ENCODE results near the gene CFAP43.

CFAP43 gene

GRCh38 chr10:104220522-104220921, 11.6 kb downstream of the CFAP43 start:
- Histone ChIP-seq H2AFZ (ENCODE audit: low read depth, low read length) (no peak overlapping the region), H3K4ac (ENCODE audit: low read depth in 1 of 2, low read length in 2 of 2) (no peak overlapping the region), H2BK5ac (ENCODE audit: low read depth, low read length, poor library complexity, severe bottlenecking) (no peak overlapping the region), H3K23ac (ENCODE audit: low read length in 2 of 2) (no peak overlapping the region), H3K79me1 (replicated peaks; ENCODE audit: low read length, poor library complexity, severe bottlenecking) (no peaks in the 10 kb centered on the region), H3K14ac (ENCODE audit: low read length in 2 of 2) (no peak overlapping the region), H4K91ac (ENCODE audit: low read length) (no peak overlapping the region), H3K27ac (ENCODE audit: low read length, poor library complexity, severe bottlenecking) (no peak overlapping the region), H3K9ac (ENCODE audit: low read length) (no peak overlapping the region), H2BK120ac (ENCODE audit: low read depth, low read length) (no peak overlapping the region), H2AK5ac (ENCODE audit: low read length, severe bottlenecking) (no peak overlapping the region), H3K36me3 (ENCODE audit: control insufficient read depth in 1 of 2, insufficient read depth in 2 of 2, low read depth in 1 of 2, low read length in 2 of 2) (no peaks in the 10 kb centered on the region), H3K18ac (ENCODE audit: low read depth in 1 of 2, low read length in 2 of 2) (no peak overlapping the region), H3K9me3 (ENCODE audit: control insufficient read depth, low read length) (no peaks in the 10 kb centered on the region), H3K4me2 (ENCODE audit: low read length, poor library complexity, severe bottlenecking) (no peak overlapping the region), H2BK15ac (ENCODE audit: low read depth, poor library complexity, severe bottlenecking) (no peak overlapping the region), H4K8ac (ENCODE audit: low read length) (no peak overlapping the region), H3K4me3 (ENCODE audit: insufficient read depth in 1 of 2, low read depth in 1 of 2, low read length in 2 of 2) (no peak overlapping the region), H2BK12ac (ENCODE audit: low read length in 2 of 2) (no peak overlapping the region), H3K4me1 (ENCODE audit: control insufficient read depth, insufficient read depth, low read depth, low read length) (no peaks in the 10 kb centered on the region), H3K27me3 (ENCODE audit: control insufficient read depth in 1 of 2, insufficient read depth in 1 of 2, low read length in 2 of 2) (peaks cover 12 to 46% of the 10 kb centered on the region in 2 experiments)
- no peak for DNase-seq
- WGBS: 85% methylated on average over 1 of the region's 2 CpGs

- Histone ChIP-seq H3K4me1 (ENCODE audit: control insufficient read depth, insufficient read depth, low read depth, low read length) (no peaks in the 10 kb centered on the region), H4K91ac (ENCODE audit: low read length) (no peak overlapping the region), H3K23ac (ENCODE audit: low read length in 2 of 2) (no peak overlapping the region), H4K8ac (ENCODE audit: low read length) (no peak overlapping the region), H2BK15ac (ENCODE audit: low read depth, poor library complexity, severe bottlenecking) (no peak overlapping the region), H3K36me3 (ENCODE audit: control insufficient read depth in 1 of 2, insufficient read depth in 2 of 2, low read depth in 1 of 2, low read length in 2 of 2) (no peaks in the 10 kb centered on the region), H3K79me1 (replicated peaks; ENCODE audit: low read length, poor library complexity, severe bottlenecking) (no peaks in the 10 kb centered on the region), H3K4me3 (ENCODE audit: insufficient read depth in 1 of 2, low read depth in 1 of 2, low read length in 2 of 2) (no peak overlapping the region), H3K9me3 (ENCODE audit: control insufficient read depth, low read length) (no peaks in the 10 kb centered on the region), H2AFZ (ENCODE audit: low read depth, low read length) (no peak overlapping the region), H3K4ac (ENCODE audit: low read depth in 1 of 2, low read length in 2 of 2) (no peak overlapping the region), H3K27ac (ENCODE audit: low read length, poor library complexity, severe bottlenecking) (no peak overlapping the region), H2BK5ac (ENCODE audit: low read depth, low read length, poor library complexity, severe bottlenecking) (no peak overlapping the region), H2BK120ac (ENCODE audit: low read depth, low read length) (no peak overlapping the region), H3K14ac (ENCODE audit: low read length in 2 of 2) (no peak overlapping the region), H3K18ac (ENCODE audit: low read depth in 1 of 2, low read length in 2 of 2) (no peak overlapping the region), H3K4me2 (ENCODE audit: low read length, poor library complexity, severe bottlenecking) (no peak overlapping the region), H2BK12ac (ENCODE audit: low read length in 2 of 2) (no peak overlapping the region), H2AK5ac (ENCODE audit: low read length, severe bottlenecking) (no peak overlapping the region), H3K27me3 (ENCODE audit: control insufficient read depth in 1 of 2, insufficient read depth in 1 of 2, low read length in 2 of 2) (peaks cover 12 to 51% of the 10 kb centered on the region in 2 experiments), H3K9ac (ENCODE audit: low read length) (no peak overlapping the region)
- DNase-seq: no peak
- 80% methylated on average over 7 of the region's 7 CpGs for WGBS
Measured at GRCh38 chr10:104218751-104219150, 13.4 kb downstream of the CFAP43 start.

- Histone ChIP-seq H3K79me1 (replicated peaks; ENCODE audit: low read length, poor library complexity, severe bottlenecking) (no peaks in the 10 kb centered on the region), H3K4me1 (ENCODE audit: control insufficient read depth, insufficient read depth, low read depth, low read length) (no peaks in the 10 kb centered on the region), H3K23ac (ENCODE audit: low read length in 2 of 2) (no peak overlapping the region), H2BK5ac (ENCODE audit: low read depth, low read length, poor library complexity, severe bottlenecking) (no peak overlapping the region), H2AFZ (ENCODE audit: low read depth, low read length) (no peak overlapping the region), H3K9ac (ENCODE audit: low read length) (no peak overlapping the region), H3K4ac (ENCODE audit: low read depth in 1 of 2, low read length in 2 of 2) (no peak overlapping the region), H4K8ac (ENCODE audit: low read length) (no peak overlapping the region), H3K27me3 (ENCODE audit: control insufficient read depth in 1 of 2, insufficient read depth in 1 of 2, low read length in 2 of 2) (peaks cover 12 to 44% of the 10 kb centered on the region in 2 experiments), H3K4me2 (ENCODE audit: low read length, poor library complexity, severe bottlenecking) (no peak overlapping the region), H2AK5ac (ENCODE audit: low read length, severe bottlenecking) (no peak overlapping the region), H3K14ac (ENCODE audit: low read length in 2 of 2) (no peak overlapping the region), H3K27ac (ENCODE audit: low read length, poor library complexity, severe bottlenecking) (no peak overlapping the region), H2BK12ac (ENCODE audit: low read length in 2 of 2) (no peak overlapping the region), H3K36me3 (ENCODE audit: control insufficient read depth in 1 of 2, insufficient read depth in 2 of 2, low read depth in 1 of 2, low read length in 2 of 2) (no peaks in the 10 kb centered on the region), H4K91ac (ENCODE audit: low read length) (no peak overlapping the region), H3K18ac (ENCODE audit: low read depth in 1 of 2, low read length in 2 of 2) (no peak overlapping the region), H2BK120ac (ENCODE audit: low read depth, low read length) (no peak overlapping the region), H3K9me3 (ENCODE audit: control insufficient read depth, low read length) (no peaks in the 10 kb centered on the region), H2BK15ac (ENCODE audit: low read depth, poor library complexity, severe bottlenecking) (no peak overlapping the region), H3K4me3 (ENCODE audit: insufficient read depth in 1 of 2, low read depth in 1 of 2, low read length in 2 of 2) (no peak overlapping the region)
- WGBS: 85% methylated on average over 3 of the region's 3 CpGs
- DNase-seq: no peak
Measured at GRCh38 chr10:104216631-104217030, 15.5 kb downstream of the CFAP43 start.

- H3K36me3 ChIP-seq (ENCODE audit: control insufficient read depth in 1 of 2, insufficient read depth in 2 of 2, low read depth in 1 of 2, low read length in 2 of 2): no peaks in the 10 kb centered on the region
- no peaks in the 10 kb centered on the region for H3K79me1 ChIP-seq (replicated peaks; ENCODE audit: low read length, poor library complexity, severe bottlenecking)
- H3K18ac ChIP-seq (ENCODE audit: low read depth in 1 of 2, low read length in 2 of 2): no peak overlapping the region
- H2AFZ ChIP-seq (ENCODE audit: low read depth, low read length): no peak overlapping the region
- H3K23ac ChIP-seq (ENCODE audit: low read length in 2 of 2): no peak overlapping the region
- H3K4ac ChIP-seq (ENCODE audit: low read depth in 1 of 2, low read length in 2 of 2): no peak overlapping the region
- no peak overlapping the region for H4K91ac ChIP-seq (ENCODE audit: low read length)
- no peak overlapping the region for H2BK5ac ChIP-seq (ENCODE audit: low read depth, low read length, poor library complexity, severe bottlenecking)
- no peak overlapping the region for H2AK5ac ChIP-seq (ENCODE audit: low read length, severe bottlenecking)
- WGBS: no CpG with 5 or more reads among the region's 2 CpGs
- H3K4me2 ChIP-seq (ENCODE audit: low read length, poor library complexity, severe bottlenecking): no peak overlapping the region
- H3K9me3 ChIP-seq (ENCODE audit: control insufficient read depth, low read length): no peaks in the 10 kb centered on the region
- H2BK120ac ChIP-seq (ENCODE audit: low read depth, low read length): no peak overlapping the region
- H3K4me3 ChIP-seq (ENCODE audit: insufficient read depth in 1 of 2, low read depth in 1 of 2, low read length in 2 of 2): no peak overlapping the region
- no peak overlapping the region for H3K27ac ChIP-seq (ENCODE audit: low read length, poor library complexity, severe bottlenecking)
- H3K27me3 ChIP-seq (ENCODE audit: control insufficient read depth in 1 of 2, insufficient read depth in 1 of 2, low read length in 2 of 2): peaks cover 0 to 5% of the 10 kb centered on the region in 2 experiments
- no peak overlapping the region for H2BK15ac ChIP-seq (ENCODE audit: low read depth, poor library complexity, severe bottlenecking)
- H3K4me1 ChIP-seq (ENCODE audit: control insufficient read depth, insufficient read depth, low read depth, low read length): no peaks in the 10 kb centered on the region
- no peak overlapping the region for H2BK12ac ChIP-seq (ENCODE audit: low read length in 2 of 2)
- DNase-seq: peak; percentile 43
- peak overlapping the region; percentile 52 for H3K9ac ChIP-seq (ENCODE audit: low read length)
- H4K8ac ChIP-seq (ENCODE audit: low read length): no peak overlapping the region
- no peak overlapping the region for H3K14ac ChIP-seq (ENCODE audit: low read length in 2 of 2)
Measured at GRCh38 chr10:104209575-104210198, 22.5 kb downstream of the CFAP43 start.
